HG03439 (cell line): ENCODE results near the gene FOXR1.

Experiments
- ATAC-seq: cut with Tn5 transposase; IDR thresholded peaks from one replicate; pipeline ENCODE4 v1.9.1; 2021; ENCODE audit warnings: mild to moderate bottlenecking, moderate library complexity; ENCODE audit not compliant: unreplicated experiment

The FOXR1 gene

GRCh38 chr11:118971646-118972045 lies at the start of gene FOXR1:
Gene FOXR1, plus strand, starts transcription at chr11:118971761. Its CDS starts 171 bp downstream, at chr11:118971932.
- ATAC-seq: no peak

DNA sequence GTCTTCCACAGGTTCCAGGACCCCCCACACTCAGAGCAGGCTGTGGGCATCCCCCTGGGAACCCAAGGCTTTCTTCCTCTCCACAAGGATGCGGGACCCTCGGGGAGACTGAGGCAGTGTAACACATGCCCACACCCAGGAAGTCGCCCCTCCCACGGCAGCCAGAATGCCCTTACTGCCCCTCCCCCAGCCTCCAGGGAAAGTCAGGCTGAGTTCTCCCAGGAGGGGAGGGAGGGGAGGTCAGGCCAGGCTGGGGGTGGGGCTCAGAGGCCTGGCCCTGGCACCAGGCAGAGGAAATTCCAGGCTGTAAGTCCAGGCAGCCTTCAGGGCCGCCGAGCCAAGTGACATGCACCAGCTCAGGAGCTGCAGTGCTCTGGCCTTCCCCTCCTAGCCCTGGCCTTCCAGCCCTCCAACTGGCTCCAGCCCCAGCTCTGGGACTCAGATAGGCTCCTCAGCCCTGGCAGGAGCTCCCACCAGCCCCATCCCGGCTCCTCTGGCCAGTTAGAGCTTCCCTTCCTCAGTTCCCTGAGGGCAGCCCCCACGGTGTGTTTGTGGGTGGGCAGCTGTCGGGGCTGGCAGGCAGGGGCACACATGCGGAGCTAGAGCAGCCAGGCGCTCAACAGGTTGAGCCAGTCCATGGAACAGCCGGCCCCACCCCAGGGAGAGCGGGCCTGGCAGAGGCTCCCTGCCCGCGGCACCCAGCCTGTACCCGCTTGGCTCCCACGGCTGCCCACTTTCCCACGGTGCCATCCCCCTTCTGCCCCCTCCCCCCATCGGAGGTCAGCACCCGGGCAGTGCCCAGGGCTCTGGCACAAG lies 49.4 kb upstream of the FOXR1 start:
- no peak for ATAC-seq

GRCh38 chr11:118922745-118923627 lies 48.6 kb upstream of the FOXR1 start:
- no peak for ATAC-seq

GRCh38 chr11:118923721-118924587 lies 47.6 kb upstream of the FOXR1 start:
- no peak for ATAC-seq

GRCh38 chr11:118924591-118925585 lies 46.7 kb upstream of the FOXR1 start:
- no peak for ATAC-seq

GRCh38 chr11:118927554-118928100 lies 43.9 kb upstream of the FOXR1 start:
- no peak for ATAC-seq

GRCh38 chr11:118928101-118928869 lies 43.3 kb upstream of the FOXR1 start:
- ATAC-seq: peak; percentile 48

DNA sequence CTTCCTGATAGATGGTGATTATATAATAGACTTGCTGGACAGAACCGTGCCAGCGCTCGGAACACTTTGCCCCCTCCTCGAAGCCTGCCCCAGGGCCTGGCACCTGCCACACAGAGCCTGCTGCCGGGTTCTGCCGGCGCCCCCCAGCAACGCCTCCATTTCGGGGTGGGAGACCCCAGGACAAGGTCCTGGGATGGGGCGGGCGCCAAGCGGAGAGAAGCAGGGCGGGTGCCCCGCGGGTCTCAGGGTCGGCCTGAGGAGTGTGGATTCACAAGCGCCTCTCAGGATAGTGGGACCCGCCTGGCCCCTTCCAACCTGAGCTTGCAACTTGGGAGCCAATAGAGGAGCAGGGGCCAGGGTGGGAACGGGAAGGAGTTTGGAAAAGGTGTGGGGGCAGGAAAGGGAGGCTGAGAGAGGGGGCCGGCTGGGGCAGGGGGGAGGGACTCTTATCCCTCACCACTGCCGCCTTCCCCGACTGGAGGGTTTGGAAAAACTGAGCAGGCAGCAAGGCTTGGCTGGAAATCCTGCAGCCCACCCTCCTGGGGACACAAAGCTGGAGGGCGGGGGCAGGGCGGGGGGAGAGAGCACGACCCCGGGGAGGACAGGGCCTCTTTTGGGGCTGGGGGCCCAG lies 42.6 kb upstream of the FOXR1 start:
- no peak for ATAC-seq

GRCh38 chr11:118929501-118930093 lies 42.0 kb upstream of the FOXR1 start:
- no peak for ATAC-seq

DNA sequence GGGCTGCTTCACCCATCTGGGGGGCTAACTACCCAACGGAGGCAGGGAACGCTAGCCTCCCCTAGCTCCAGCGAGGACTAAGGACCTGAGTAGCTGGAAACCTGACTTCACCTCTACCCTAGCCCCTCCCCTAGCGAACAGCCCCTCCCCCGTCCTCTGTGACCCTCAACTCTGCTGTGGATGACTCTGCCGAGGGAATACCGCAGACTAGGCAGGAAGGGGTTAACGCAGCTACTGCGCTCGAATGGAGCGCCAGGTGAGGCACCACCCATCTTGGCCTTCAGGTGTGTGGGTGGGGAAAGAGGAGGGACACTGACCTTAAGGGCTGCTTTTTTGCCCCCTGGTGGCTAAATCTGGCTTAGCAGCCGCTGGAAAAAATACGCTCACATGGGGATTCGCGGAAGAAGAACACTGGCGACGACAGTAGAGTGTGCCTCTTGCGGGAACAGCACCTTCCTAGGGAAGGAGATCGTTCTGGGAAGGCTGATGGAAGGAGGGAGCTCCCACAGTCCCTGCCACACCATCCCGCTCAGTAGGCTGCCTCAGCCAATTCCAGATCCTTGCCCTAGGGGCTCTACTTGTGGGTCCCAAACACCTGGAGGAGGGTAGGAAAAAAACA lies 41.4 kb upstream of the FOXR1 start:
- ATAC-seq: no peak

- no peak for ATAC-seq
These were observed 40.0 kb upstream of the FOXR1 start for GRCh38 chr11:118931571-118931970.

DNA sequence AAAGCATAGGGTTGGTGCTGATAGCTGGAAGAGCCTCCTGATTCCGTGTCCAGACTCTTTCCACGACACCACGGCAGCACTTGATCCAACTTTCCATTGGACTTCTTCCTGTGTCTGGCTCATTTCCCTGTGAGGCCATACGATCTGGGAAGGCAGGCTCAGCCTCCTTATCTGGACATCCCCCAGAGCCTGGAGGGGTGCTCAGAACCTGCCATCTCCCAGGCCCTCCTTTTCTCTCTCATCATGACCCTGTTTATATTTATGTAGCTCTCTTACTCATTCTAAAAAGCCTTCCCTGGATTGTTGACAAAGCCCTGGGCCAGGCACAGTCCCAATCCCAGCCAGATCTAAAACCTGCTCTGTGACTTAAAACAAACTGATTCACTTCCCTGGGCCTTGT lies 38.1 kb upstream of the FOXR1 start:
- no peak for ATAC-seq

GRCh38 chr11:118935376-118935775 lies 36.2 kb upstream of the FOXR1 start:
- ATAC-seq: no peak

GRCh38 chr11:118938491-118939403 lies 32.8 kb upstream of the FOXR1 start:
- no peak for ATAC-seq

DNA sequence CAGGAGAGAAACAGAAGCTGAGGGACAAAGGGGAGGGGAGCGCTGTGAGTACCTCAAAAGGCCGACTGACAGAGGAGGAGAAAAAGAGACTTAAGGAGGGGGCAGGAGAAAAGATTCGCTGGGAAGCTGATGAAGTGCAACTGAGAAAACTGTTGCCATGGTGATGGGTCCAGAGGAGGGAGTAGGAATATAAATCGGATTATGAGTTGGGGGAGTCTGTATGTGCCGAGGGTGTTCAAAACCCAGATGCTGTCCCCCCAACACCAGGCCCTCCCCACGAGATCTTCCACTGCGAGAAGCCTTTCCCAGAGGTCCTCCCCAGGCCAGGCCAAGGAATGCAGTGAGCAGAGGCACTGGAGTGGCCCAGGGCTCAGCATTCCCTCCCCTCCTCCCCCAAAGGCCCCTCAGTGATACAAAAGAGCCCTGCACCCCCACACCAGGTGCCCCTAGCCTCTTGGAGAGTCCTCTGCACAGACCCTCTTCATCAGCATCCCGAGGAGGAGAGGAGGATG lies 32.1 kb upstream of the FOXR1 start:
- no peak for ATAC-seq

- ATAC-seq: no peak
These were observed 31.5 kb upstream of the FOXR1 start for GRCh38 chr11:118939953-118940598.
